ENCODE results near the gene CHERP.
A peak's percentile ranks its signal among the peaks of the same experiment; 100 is the strongest.
"Not testable (repeated sequence)": the region's sequence is repeated elsewhere in the genome, so short reads cannot be mapped to it uniquely, and the experiment has no call there.

Gene CHERP

DNA sequence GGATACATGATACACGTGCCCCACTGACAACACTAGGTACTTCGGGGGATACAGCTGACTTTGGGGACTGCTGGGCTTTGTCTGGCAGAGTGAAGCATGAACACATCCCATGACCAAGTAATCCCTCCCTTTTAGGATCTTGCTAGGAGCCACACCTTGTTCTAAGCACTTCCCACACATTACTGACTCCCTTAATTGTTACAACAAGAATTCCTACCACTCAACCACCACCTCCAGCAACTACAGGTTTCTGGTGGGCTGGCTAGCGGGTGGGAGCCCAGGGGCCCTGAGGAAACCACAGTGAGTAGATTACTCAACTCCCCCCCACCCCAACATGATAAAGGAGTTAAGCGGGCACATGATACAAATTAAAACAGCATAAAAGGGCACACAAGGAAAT is 37.1 kb upstream of the CHERP start:
- FAIRE-seq (no peak), DNase-seq (ENCODE audit: extremely low spot score, insufficient read length, low read depth) (no peak)

DNA sequence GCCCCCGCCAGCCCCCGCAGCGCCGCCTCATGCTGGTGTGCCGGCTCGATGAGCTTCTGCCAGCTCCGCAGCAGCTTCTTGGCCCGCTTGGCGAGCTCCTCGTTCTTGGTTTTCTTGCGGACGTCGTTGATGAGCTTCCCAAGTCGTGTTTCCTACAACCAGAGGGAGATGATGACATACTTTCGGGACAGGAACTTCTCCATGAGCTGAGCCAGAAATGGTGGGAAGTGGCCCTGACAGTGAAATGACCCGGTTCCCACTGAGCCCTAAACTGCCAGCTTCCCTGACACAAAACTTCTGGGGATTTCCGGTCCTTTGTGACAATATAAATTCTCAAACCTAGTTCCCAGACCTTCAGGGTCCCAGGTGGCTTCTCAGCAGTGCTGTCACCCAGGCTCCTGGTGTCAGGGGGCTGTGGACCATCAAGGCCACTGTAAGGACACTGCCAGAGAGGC is 35.3 kb upstream of the CHERP start:
- FAIRE-seq: no peak

DNA sequence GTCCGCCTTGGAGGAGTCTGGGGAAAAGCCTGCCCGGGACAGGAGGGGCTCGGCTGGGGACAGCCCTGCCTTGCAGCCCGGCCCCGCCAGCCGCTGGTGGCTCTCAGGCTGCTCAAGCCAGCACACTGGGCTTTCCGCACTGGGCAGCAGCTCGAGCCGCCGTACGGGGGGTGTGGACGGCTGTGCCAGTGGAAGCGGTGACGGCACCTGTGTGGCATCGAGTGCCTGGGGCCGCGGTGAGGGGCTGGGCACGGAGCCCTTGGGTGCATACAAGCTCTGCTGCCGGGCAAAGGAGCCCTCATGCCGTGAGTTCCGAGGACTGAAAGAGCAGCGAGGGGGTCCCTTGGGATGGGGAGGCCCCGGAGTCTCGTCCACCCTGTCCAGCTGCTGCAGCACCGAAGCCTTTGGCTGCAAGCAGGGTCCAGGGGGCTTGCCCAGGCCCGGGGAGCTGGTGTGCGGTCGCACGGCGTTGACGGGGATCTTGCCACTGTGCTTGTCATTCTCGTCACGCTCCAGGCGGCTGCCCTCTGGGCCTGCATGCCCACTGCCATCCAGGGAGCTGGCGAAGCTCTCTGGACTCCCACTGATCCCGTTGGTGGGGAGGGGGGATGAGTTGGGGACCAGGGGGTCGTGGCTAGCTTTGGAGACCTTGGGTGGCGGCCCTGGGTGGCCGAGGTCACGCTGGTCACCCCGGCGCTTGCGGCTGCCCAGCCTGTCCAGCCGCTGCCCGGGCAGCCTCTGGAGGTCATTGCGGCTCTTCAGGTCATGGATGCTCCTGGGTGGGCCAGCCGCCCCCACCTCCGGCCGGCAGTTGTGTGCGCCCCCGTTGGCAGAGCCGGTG is 34.7 kb upstream of the CHERP start:
- FAIRE-seq: no peak
- DNase-seq (ENCODE audit: extremely low spot score, insufficient read length, low read depth): no peak

More for the DNA sequence above, 35.3 kb upstream of the CHERP start:
- DNase-seq (ENCODE audit: extremely low spot score, insufficient read length, low read depth): no peak

DNA sequence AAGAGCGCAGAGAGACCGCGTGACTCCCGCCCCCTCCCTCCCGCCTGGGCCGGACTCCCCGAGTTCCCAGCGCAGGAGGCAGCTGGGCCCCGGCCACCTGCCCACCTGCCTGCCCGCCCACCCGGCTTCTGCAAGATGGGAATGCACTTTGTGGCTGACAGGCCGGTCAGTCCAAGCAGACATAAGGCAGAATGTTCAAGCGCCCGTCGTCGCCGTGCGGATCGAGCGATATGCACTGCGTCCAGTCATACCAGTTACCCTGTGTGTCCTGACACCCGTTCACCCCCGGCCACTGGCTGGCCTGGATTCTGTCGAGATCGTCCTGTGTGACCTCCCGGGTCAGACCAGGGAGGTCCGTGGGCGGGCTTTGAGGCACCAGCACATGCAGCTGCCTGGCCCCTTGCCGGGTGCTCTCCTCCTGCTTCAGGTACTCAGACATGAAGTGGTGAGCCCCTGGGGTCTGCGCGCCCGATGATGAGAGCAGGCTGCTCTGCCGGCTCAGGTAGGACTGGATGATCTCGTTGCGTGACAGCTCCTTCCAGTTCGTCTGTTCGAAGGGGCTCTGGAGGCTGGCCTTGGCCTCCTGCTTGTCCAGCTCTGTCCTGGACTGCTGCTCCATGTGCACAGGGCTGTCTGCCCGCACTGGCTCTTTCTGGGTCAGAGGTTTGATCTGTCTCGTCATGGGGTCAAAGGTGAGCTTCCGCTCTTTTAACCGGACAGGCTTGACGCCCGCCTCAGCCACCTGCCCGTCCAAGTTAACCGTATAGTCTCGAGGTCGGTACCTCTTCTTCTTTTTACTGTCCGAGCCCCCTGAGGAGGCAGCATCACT is 33.8 kb upstream of the CHERP start:
- FAIRE-seq: no peak
- DNase-seq (ENCODE audit: extremely low spot score, insufficient read length, low read depth): no peak

DNA sequence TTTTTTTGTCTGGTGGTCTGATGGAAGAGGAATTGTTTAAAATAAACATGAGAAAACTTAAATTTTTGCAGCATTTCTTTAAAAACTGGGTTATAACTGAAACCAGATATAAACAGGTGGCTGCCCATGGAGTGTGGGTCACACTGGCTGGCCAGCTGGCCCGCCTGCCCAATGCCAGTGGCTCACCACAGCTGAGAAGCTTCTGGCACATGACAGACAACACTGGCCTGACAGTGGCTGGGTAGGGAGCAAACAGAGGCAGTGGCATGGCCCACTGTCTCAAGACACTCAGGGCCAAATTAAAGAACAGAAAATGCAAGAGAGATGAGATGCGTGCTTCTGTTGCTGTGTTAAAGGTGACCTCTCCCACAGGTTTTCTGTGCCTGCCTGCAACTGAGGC is 33.0 kb upstream of the CHERP start:
- FAIRE-seq (no peak), DNase-seq (ENCODE audit: extremely low spot score, insufficient read length, low read depth) (no peak)

DNA sequence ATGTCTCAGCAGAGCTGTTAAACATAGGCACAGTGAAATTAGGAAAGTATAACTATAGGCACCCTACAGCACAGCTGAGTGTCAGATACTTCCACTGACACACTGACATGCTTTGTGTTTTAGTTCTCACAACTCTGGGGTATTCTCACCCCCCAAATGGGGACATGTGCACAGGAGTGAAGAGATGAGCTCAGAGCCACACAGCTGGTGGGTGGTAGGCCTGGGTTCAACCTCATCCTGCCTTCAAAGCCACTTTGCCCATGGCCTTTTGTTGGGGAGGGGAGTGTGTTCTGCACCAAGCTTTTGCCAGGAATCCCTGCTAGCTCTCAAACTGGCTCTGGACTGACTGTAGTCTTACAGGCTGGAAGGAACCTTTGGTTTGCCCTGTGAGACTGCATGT is 31.7 kb upstream of the CHERP start:
- FAIRE-seq (no peak), DNase-seq (ENCODE audit: extremely low spot score, insufficient read length, low read depth) (no peak)

DNA sequence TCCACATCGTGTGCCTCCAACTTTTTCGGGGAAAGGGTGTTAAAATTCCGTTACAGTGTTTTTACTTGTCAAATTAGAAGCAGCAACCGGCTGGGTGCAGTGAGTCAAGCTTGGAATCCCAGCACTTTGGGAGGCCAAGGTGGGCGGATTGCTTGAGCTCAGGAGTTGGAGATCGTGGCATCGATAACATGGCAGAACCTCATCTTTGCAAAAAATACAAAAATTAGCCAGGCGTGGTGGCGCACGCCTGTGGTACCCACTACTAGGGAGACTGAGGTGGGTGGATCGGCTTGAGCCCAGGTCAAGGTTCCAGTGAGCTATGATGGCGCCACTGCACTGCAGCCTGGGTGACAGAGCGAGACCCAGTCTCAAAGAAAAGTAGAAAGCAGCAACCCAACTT is 31.1 kb upstream of the CHERP start:
- FAIRE-seq (no peak), DNase-seq (ENCODE audit: extremely low spot score, insufficient read length, low read depth) (no peak)

DNA sequence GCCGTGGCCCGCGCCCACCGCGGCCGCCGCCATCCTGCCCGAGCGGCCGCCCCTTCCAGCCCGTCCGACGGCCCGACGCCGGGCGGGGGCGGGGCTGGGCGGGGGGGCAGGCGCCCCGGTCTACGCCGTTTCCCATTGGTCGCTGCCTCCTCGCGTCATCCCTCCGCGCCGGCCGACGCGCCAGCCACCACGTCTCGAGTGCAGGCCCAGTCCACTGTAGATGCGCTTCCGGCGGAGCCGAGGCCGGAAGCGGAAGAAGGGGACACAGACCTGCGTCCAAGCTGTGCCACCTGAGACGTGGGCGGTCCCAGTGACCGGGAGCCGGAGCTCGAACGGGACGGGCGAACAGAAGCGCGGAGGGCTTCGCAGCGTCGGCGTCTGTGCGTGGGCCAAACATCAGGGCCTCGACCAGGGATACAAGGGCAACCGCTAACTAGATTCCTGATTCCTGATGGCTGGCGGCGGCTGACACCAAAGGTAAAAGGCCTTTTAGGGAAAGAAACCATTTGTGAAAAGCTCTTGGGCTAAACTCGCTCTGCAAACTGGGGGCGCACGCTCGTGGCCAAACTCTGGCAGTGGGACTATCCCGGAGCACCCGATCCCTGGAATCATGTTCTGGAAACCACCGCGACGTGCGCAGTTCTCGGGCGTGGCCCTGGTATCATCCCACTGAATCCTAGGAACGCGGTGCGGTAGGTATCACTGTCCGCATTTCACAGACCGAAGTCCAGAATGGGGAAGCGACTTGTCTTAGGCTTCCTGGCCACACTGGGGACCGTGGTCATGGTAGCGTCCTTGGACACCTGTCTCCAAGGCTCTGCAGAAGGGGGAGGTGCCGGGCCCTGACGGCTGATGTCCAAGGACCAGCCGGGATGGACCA is 30.3 kb upstream of the CHERP start, which contains the start of gene SLC35E1:
TSS of gene SLC35E1 (minus strand) at position 84 of the 880 bp plus-strand sequence. CDS start at position 33, 51 bp downstream.
- FAIRE-seq (peak; percentile 95), DNase-seq (ENCODE audit: extremely low spot score, insufficient read length, low read depth) (peak; percentile 99)

DNA sequence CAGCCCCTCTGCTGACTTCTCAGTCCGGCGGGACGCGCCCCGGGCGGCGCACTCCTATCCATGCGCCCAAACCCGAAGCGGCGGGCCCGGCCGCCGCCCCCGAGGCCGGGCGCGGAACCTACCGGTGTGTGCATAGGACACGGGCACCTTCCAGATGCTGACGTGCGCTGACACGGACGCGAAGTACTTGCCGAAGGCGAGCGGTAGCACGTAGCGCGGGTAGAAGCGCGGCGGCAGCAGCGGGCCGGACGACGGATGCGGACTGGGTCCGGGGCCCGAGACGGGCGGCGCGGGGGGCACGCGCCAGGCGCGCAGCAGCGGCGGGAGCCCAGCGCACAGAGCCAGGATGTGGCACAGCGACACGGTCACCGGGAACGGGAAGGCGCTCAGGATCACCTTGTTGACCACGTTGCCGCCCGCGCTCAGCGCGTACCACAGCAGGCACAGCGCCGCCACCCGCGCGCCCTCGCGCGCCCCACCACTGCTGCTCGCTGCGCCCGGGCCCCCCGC is 29.6 kb upstream of the CHERP start:
- FAIRE-seq (peak; percentile 15), DNase-seq (ENCODE audit: extremely low spot score, insufficient read length, low read depth) (no peak)

DNA sequence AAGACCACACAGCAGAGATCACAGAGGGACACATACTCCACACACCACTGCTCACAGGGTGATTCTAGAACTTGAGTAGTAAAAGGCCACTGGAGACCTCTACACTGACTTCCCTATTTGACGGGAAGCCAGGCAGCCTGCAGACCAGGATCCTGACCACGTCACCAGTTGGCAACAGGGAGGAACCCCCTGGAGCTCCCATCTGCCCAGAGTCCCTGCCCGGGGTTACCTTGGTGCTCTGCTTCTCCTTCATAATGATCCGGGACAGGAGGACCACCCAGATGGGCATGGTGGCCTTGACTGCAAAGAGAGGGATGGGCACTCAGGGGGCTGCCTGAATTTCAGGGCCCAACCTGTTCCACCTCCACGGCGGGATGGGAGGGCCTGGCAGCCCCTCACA is 29.0 kb upstream of the CHERP start:
- DNase-seq (ENCODE audit: extremely low spot score, insufficient read length, low read depth): no peak
- FAIRE-seq: no peak

DNA sequence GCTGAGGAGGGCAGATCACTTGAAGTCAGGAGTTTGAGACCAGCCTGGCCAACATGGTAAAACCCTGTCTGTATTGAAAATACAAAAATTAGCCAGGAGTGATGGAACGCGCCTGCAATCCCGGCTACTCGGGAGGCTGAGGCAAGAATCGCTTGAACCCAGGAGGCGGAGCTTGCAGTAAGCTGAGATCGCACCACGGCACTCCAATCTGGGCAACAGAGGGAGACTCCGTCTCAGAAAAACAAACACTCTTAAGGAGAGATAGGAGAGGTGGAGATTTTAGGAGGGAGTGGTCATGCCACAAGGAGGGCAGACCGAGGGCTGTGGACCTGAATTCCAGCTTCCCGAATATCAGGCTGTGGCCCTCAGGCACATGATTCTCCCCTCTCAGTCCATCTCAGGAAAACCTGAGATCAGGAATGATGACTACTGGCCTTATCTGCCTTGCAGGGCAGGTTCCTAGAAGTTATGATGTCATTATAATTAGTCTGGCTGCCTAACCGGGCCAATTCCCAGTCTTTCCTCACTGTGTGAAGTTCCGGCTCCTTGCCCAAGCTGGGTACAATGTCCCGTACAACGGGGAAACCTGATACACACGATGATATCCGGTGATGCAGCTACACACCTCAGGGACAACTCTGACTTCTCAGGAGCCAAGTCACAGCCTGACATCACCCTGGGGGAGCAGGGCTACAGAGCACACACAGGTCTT is 27.5 kb upstream of the CHERP start:
- DNase-seq (ENCODE audit: extremely low spot score, insufficient read length, low read depth) (no peak), FAIRE-seq (no peak)

DNA sequence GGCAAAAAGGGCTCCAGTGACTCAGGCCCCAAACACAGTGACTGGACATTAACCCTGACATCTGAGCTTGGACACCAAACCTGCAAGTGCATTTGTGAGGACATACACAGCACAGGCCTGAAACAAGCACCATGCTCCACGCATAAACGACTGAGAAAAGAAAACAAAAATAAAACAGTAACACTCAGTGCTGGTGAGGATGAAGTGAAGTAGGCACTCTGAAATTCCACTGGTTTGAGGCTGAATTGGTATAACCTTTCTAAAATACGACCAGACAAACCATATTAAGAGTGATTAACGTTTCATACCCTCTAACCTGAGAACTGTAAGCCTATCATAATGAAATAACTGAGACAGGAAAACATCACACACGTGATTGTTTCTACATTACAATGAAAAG is 24.5 kb upstream of the CHERP start:
- DNase-seq (ENCODE audit: extremely low spot score, insufficient read length, low read depth) (no peak), FAIRE-seq (no peak)

DNA sequence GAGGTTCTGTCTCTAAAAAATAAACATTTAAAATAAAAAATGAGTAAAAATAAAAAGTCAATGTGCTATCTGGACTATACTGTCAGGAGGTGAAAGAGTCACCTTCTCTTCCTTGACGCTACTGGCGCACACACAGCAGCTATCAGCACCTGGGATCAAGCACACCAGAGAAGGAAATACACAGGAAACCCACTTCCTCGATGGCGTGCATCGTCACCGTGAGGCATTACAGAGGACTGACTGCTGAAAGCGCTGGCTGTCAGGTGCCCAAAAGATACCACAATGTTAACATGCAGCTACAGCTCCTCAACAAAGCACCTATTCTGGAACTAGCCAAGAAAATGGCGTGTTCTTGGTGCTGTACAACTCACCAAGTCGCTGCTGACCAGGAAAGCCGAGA is 23.9 kb upstream of the CHERP start:
- no peak for FAIRE-seq

DNA sequence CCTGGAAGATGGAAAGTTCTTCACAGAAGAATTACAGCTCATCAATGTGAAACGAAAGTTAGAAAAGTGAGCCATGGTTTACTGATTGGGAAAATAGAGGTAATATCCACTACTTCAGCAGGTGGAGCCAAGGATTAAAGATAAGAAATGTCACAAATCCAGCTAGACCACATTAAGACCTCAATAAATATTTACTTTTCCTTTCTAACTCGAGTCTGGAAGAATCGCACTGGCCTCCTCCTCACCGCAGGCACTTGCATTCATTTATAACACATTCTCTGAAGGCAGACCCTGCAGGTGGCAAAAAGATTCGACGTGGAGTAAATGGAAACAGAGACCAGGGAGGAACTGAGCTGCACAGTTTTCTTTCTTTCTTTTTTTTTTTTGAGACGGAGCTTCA is 22.6 kb upstream of the CHERP start:
- FAIRE-seq: no peak

More for the DNA sequence above, 23.9 kb upstream of the CHERP start:
- DNase-seq (ENCODE audit: extremely low spot score, insufficient read length, low read depth): no peak

DNA sequence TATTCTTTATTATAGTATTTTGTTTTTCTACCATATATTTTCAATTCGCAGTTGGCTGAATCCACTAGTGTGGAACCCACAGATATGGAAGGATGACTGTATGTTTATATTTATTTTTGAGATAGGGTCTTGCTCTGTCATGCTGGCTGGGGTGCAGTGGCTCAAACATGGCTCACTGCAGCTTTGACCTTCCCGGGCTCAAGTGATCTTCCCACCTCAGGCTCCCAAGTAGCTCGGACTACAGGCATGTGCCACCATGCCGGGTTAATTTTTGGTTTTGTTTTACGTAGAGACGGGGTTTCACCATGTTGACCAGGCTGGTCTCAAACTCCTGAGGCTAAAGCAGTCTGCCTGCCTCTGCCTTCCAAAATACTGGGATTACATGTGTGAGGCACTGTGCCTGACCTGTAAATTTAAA is 20.4 kb upstream of the CHERP start:
- no peak for FAIRE-seq
- DNase-seq (ENCODE audit: extremely low spot score, insufficient read length, low read depth): no peak

More for the DNA sequence above, 22.6 kb upstream of the CHERP start:
- no peak for DNase-seq (ENCODE audit: extremely low spot score, insufficient read length, low read depth)

DNA sequence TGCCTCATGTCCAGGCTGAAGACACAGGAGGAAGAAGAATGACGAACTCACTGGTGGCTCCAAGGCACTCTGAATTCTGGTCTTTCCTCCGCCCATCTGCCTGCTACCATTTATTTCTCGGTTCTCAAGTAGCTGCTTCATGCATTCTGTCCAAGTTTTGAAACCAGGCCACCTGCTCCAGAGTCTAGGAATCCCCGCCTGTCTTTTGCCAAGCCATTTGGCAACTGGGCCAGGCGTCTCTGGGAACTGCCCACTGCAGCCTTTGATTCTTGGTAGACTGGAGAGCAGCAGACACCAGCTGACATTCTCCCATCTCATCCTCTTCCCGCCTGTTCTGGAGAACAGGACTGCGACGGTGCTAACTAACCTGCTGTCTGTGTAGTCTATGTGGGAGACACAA is 19.1 kb upstream of the CHERP start:
- FAIRE-seq (no peak), DNase-seq (ENCODE audit: extremely low spot score, insufficient read length, low read depth) (no peak)

DNA sequence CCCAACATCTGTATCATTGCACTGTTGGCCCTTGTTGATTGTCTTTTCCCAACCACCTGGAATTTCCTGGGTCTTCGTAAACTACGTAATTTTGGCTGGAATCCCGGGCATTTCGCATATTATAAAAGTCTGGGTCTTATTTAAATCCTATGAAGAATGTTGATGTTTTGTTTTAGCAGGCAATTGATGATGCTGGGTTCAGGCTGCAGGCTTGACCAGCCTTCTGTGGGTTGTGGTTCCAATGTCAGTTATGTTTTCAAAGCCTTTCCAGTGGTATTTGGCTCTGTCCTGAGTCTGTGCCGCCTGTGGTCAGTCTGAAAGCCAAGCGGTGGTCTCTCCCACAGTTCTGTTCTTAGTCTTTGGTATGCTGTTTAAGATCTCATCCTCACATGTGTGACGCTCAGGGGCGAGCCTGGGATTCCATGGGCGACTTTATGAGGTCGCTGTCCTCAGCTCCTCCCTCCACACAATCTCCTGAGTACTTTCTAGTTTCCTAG is 17.6 kb upstream of the CHERP start:
- DNase-seq (ENCODE audit: extremely low spot score, insufficient read length, low read depth) (no peak), FAIRE-seq (no peak)

DNA sequence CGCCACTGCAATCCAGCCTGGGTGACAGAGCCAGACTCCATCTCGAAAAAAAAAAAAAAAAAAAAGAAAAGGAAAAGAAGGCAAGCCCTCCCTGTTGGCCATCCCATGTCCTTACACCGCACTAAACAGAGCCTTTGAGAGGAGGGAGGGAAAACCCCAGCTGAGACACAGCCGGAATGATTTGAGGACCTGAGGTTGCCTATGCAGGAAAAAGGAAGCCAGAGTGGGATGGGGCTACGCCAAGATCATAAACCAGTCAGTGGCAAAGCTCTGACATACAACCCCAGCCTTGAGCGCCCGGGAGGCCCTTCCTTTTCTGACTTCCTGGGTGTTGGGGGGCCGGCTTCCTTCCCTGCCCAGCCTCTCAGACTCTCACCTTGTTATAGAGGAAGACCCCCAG is 12.5 kb upstream of the CHERP start:
- no peak for FAIRE-seq
- DNase-seq (ENCODE audit: extremely low spot score, insufficient read length, low read depth): no peak

DNA sequence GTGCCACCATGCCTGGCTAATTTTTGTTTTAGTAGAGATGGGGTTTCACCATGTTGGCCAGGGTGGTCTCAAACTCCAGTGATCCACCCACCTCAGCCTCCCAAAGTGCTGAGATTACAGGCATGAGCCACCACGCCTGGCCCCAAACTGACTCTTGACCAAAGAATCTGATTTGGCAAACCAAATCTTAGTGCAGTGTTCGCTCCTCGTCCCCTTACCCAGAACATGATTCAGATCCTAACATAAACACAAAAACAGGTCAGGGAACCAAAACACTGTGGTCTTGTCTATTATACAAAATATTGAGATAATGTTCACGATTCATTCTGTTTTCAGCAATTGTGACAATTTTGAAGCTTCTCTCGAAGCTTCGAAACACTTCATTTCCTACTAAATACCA is 9.7 kb upstream of the CHERP start:
- DNase-seq (ENCODE audit: extremely low spot score, insufficient read length, low read depth); FAIRE-seq: not testable (repeated sequence)
